Measurements from ENCODE around the gene PRPH. TPM values are rescaled to one million over a fixed set of nuclear protein-coding genes. Genes with fewer than 3 reads are reported as not detected.
A peak's percentile ranks its signal among the peaks of the same experiment; 100 is the strongest.

PRPH gene
- total and polyA plus RNA-seq, 2 of the 4 experiments (the other 2 are of a cell fraction): not detected

- peak; percentile 9 for ATAC-seq (ENCODE audit: low read depth)
- no peak overlapping the region for H3K18ac ChIP-seq (ENCODE audit: low read depth, low read length)
- no peak overlapping the region for H3K9ac ChIP-seq (ENCODE audit: low read depth, low read length)
- H2BK20ac ChIP-seq (ENCODE audit: low read depth, low read length): no peak overlapping the region
- TF ChIP-seq, protein P1, sequence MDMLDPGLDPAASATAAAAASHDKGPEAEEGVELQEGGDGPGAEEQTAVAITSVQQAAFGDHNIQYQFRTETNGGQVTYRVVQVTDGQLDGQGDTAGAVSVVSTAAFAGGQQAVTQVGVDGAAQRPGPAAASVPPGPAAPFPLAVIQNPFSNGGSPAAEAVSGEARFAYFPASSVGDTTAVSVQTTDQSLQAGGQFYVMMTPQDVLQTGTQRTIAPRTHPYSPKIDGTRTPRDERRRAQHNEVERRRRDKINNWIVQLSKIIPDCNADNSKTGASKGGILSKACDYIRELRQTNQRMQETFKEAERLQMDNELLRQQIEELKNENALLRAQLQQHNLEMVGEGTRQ (IDR thresholded peaks at IDR 0.05; ENCODE audit: low read depth, low read length): no peak
- TF ChIP-seq BHLHE40 (IDR thresholded peaks at IDR 0.05; ENCODE audit: low read depth, low read length) (no peak), RAD21 (IDR thresholded peaks at IDR 0.05; ENCODE audit: low read length) (no peak), MAZ (IDR thresholded peaks at IDR 0.05; ENCODE audit: borderline replicate concordance, low read depth, low read length) (no peak), NFE2L2 (IDR thresholded peaks at IDR 0.05; ENCODE audit: low read depth, low read length) (no peak), CEBPB (IDR thresholded peaks at IDR 0.05; ENCODE audit: low read depth, low read length) (no peak), RCOR1 (IDR thresholded peaks at IDR 0.05; ENCODE audit: insufficient replicate concordance, low read length) (no peak), MAFK (IDR thresholded peaks at IDR 0.05; ENCODE audit: low read depth, low read length) (no peak), CHD1 (IDR thresholded peaks at IDR 0.05; ENCODE audit: low read depth, low read length) (no peak), RFX5 (IDR thresholded peaks at IDR 0.05; ENCODE audit: low read depth, low read length) (no peak), CTCF (conservative IDR thresholded peaks at IDR 0.05; ENCODE audit: low read depth, low read length) (no peak), FOS (IDR thresholded peaks at IDR 0.05; ENCODE audit: low read depth, low read length) (no peak)
- TF ChIP-seq, protein P2, sequence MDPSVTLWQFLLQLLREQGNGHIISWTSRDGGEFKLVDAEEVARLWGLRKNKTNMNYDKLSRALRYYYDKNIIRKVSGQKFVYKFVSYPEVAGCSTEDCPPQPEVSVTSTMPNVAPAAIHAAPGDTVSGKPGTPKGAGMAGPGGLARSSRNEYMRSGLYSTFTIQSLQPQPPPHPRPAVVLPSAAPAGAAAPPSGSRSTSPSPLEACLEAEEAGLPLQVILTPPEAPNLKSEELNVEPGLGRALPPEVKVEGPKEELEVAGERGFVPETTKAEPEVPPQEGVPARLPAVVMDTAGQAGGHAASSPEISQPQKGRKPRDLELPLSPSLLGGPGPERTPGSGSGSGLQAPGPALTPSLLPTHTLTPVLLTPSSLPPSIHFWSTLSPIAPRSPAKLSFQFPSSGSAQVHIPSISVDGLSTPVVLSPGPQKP (IDR thresholded peaks at IDR 0.05; ENCODE audit: borderline replicate concordance, low read depth, low read length): no peak
- no peak overlapping the region for H3K27ac ChIP-seq (ENCODE audit: insufficient read depth, low read length)
- peak overlapping the region; percentile 44 for H2AK9ac ChIP-seq (replicated peaks; ENCODE audit: low read depth, low read length, poor library complexity)
- H2AK5ac ChIP-seq (ENCODE audit: low read depth, low read length): no peak overlapping the region
- no peak overlapping the region for H2BK5ac ChIP-seq (ENCODE audit: low read depth, low read length, poor library complexity, severe bottlenecking)
- H4K91ac ChIP-seq (ENCODE audit: insufficient read depth, low read depth, low read length): no peak overlapping the region
- peak overlapping the region; percentile 41 for H3K4me2 ChIP-seq (ENCODE audit: low read depth, low read length)
- dilution Hi-C loops (cut with HindIII; ENCODE audit: low sequenced_read_pairs, unreplicated experiment): no loop called here
- POLR2A ChIA-PET (ENCODE audit: unreplicated experiment): no interaction called here
- H3K4ac ChIP-seq (ENCODE audit: low read depth, low read length): no peak overlapping the region
- no peak overlapping the region for H4K8ac ChIP-seq (ENCODE audit: low read depth in 2 of 2, low read length in 2 of 2)
- H3K4me1 ChIP-seq (ENCODE audit: control insufficient read depth, insufficient read depth, low read length): peaks cover 7% of the 10 kb centered on the region
- BruUV-seq (replicated peaks): no TSS peak
- peaks cover 63% of the 10 kb centered on the region for H3K27me3 ChIP-seq (ENCODE audit: control insufficient read depth, insufficient read depth, low read length)
- H3K36me3 ChIP-seq (ENCODE audit: control insufficient read depth, insufficient read depth, low read length): no peaks in the 10 kb centered on the region
- H4K20me1 ChIP-seq (ENCODE audit: insufficient read depth, low read length): no peaks in the 10 kb centered on the region
- no peak overlapping the region for H3K14ac ChIP-seq (replicated peaks; ENCODE audit: low read depth, low read length)
- H3K9me1 ChIP-seq (ENCODE audit: insufficient read depth, low read length): no peaks in the 10 kb centered on the region
- peaks cover 6% of the 10 kb centered on the region; the same call in 1 of the 2 replicates for H3K9me3 ChIP-seq (ENCODE audit: control insufficient read depth, insufficient read depth, low read length)
- CTCF ChIA-PET: interaction anchor here (0.8 to 0.9 kb wide), 2 partner anchors 8 to 14 kb away, joined by 3 to 5 read pairs; no protein-coding TSS in a partner anchor
- in situ Hi-C loops (cut with MboI; ENCODE audit: low sequenced_read_pairs): no loop called here
- peak overlapping the region; percentile 67 for H2AFZ ChIP-seq (replicated peaks; ENCODE audit: low read length, poor library complexity)
- H3K23ac ChIP-seq (ENCODE audit: low read depth, low read length): no peak overlapping the region
- H2BK15ac ChIP-seq (ENCODE audit: low read depth, low read length): no peak overlapping the region
- H3K4me3 ChIP-seq (ENCODE audit: insufficient read depth, low read depth, low read length): no peak overlapping the region; the same call in 1 of the 2 replicates
- WGBS, 2 experiments (ENCODE audit: extremely low coverage in 2 of 2, insufficient read length in 1 of 2): 5% methylated on average over 46 of the region's 77 CpGs; no CpG with 5 or more reads in 1 of the 2 experiments
- H4K5ac ChIP-seq (ENCODE audit: low read depth, low read length): no peak overlapping the region
- intact Hi-C loops (cut with micrococcal nuclease): no loop called here
- H2BK120ac ChIP-seq (ENCODE audit: low read depth, low read length): no peak overlapping the region
- H3K56ac ChIP-seq (ENCODE audit: extremely low read depth, insufficient read depth, low read length): no peak overlapping the region
- DNase-seq: no peak
- H3K79me1 ChIP-seq (ENCODE audit: low read depth in 1 of 2, low read length in 2 of 2): no peaks in the 10 kb centered on the region
Measured at GRCh38 chr12:49296836-49297694, 2.1 kb downstream of the PRPH start.
